ENCODE data around the gene FETUB. TPM values are rescaled to one million over a fixed set of nuclear protein-coding genes. Genes with fewer than 3 reads are reported as not detected.

Gene FETUB
- total RNA-seq, 3 donors from 2014 or later (not counting 1 experiment from before 2014, with no cell fraction given), result not detected

DNA sequence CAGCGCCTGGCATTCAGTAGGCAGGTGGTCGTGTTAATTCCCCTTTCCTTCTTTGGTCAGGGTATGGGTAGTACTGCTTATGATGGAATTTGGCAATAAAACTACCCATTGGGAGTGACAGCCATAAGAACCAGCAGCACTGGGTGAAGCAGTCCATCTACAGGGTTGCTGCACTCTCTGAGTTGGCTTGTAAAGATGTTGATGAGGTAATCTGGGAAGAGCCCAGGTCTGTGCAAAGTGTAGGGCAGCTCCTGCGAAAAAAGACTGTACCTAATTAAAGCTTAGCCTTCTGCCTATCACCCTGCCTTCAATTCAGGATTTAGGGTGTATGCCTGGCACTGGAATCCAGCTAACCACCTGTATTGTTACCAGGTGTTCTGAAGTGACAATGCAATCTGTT lies 4.7 kb upstream of the FETUB start:
- WGBS (ENCODE audit: insufficient coverage), result 95% methylated on average over 3 of the region's 3 CpGs
- no peaks in the 10 kb centered on the region for H3K27me3 ChIP-seq (ENCODE audit: control insufficient read depth, insufficient read depth, low read length)
- no peak overlapping the region for H3K4me3 Mint-ChIP-seq

DNA sequence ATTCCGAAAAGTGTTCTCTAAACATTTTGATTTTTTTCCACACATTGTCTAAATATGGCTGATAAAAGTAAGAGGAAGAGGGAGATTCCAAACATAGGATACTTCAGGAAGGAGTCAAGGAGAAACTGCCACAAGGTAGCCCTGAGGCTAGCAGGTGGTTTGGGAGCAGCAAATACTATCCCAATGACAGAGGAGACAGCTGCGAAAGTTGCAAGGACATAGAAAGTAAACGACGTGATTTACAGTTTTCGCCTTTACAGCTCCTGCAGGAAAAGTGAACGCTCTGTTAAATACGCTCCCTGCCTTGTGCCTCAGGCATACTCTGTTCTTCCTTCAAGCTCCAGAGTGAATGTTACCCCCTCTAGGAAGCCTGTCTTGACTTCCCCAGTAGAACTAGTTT lies 3.7 kb upstream of the FETUB start:
- Histone ChIP-seq H3K36me3 (ENCODE audit: control insufficient read depth, insufficient read depth, low read length) (no peaks in the 10 kb centered on the region), H3K4me1 (ENCODE audit: control insufficient read depth, insufficient read depth, low read length) (no peaks in the 10 kb centered on the region), H3K27ac (ENCODE audit: low read length) (no peak overlapping the region), H3K9me3 (ENCODE audit: control insufficient read depth, insufficient read depth, low read length) (no peaks in the 10 kb centered on the region), H3K27me3 (ENCODE audit: control insufficient read depth, insufficient read depth, low read length) (no peaks in the 10 kb centered on the region), H3K4me3 (ENCODE audit: low read length) (no peak overlapping the region)
- ATAC-seq (no peak), DNase-seq (no peak)
- no peaks in the 10 kb centered on the region for H3K36me3 Mint-ChIP-seq
- H3K27me3 Mint-ChIP-seq (ENCODE audit: low read depth in 2 of 2), result peaks cover 28 to 39% of the 10 kb centered on the region in 2 donors
- H3K4me1 Mint-ChIP-seq, result no peaks in the 10 kb centered on the region
- no peak overlapping the region for H3K27ac Mint-ChIP-seq
- 87% methylated on average over 6 of the region's 7 CpGs for WGBS (ENCODE audit: insufficient coverage)
- TF ChIP-seq, protein P1, sequence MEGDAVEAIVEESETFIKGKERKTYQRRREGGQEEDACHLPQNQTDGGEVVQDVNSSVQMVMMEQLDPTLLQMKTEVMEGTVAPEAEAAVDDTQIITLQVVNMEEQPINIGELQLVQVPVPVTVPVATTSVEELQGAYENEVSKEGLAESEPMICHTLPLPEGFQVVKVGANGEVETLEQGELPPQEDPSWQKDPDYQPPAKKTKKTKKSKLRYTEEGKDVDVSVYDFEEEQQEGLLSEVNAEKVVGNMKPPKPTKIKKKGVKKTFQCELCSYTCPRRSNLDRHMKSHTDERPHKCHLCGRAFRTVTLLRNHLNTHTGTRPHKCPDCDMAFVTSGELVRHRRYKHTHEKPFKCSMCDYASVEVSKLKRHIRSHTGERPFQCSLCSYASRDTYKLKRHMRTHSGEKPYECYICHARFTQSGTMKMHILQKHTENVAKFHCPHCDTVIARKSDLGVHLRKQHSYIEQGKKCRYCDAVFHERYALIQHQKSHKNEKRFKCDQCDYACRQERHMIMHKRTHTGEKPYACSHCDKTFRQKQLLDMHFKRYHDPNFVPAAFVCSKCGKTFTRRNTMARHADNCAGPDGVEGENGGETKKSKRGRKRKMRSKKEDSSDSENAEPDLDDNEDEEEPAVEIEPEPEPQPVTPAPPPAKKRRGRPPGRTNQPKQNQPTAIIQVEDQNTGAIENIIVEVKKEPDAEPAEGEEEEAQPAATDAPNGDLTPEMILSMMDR (IDR thresholded peaks at IDR 0.05), result no peak
- H3K4me3 Mint-ChIP-seq, result no peak overlapping the region
- intact Hi-C loops (cut with micrococcal nuclease), result no loop called here
- H3K9me3 Mint-ChIP-seq, result no peaks in the 10 kb centered on the region

More for the DNA sequence above, 4.7 kb upstream of the FETUB start:
- no peaks in the 10 kb centered on the region for H3K9me3 Mint-ChIP-seq
- peaks cover 31 to 36% of the 10 kb centered on the region in 2 donors for H3K27me3 Mint-ChIP-seq (ENCODE audit: low read depth in 2 of 2)
- H3K27ac Mint-ChIP-seq, result no peak overlapping the region
- ATAC-seq, result no peak
- H3K4me1 ChIP-seq (ENCODE audit: control insufficient read depth, insufficient read depth, low read length), result no peaks in the 10 kb centered on the region
- H3K4me1 Mint-ChIP-seq, result no peaks in the 10 kb centered on the region
- H3K9me3 ChIP-seq (ENCODE audit: control insufficient read depth, insufficient read depth, low read length), result no peaks in the 10 kb centered on the region
- intact Hi-C loops (cut with micrococcal nuclease), result no loop called here
- no peak overlapping the region for H3K27ac ChIP-seq (ENCODE audit: low read length)
- H3K4me3 ChIP-seq (ENCODE audit: low read length), result no peak overlapping the region
- H3K36me3 Mint-ChIP-seq, result no peaks in the 10 kb centered on the region
- DNase-seq, result no peak
- TF ChIP-seq, protein P1 (IDR thresholded peaks at IDR 0.05), result no peak
- no peaks in the 10 kb centered on the region for H3K36me3 ChIP-seq (ENCODE audit: control insufficient read depth, insufficient read depth, low read length)

DNA sequence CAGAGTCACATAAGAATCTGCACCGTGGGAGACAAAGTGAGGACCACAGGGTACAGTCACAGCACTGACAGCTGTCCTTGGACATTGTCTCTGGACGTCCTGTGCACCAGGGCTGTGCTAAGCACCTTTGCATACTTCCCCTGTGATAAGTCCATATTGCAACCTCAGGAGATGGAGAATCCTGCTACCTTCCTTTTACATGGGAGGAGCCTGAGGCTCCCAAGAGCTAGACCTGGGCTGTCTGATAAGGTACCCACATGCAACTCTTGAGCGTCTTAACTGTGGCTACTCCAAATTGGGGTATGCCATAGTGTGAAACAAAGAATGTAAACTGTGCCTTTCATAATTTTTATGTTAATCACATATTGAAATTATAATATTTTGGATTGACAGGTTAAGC lies 2.5 kb upstream of the FETUB start:
- Mint-ChIP-seq H3K4me3 (no peak overlapping the region), H3K9me3 (no peaks in the 10 kb centered on the region), H3K4me1 (no peaks in the 10 kb centered on the region), H3K27me3 (ENCODE audit: low read depth in 2 of 2) (peaks cover 30 to 49% of the 10 kb centered on the region in 2 donors), H3K36me3 (no peaks in the 10 kb centered on the region), H3K27ac (no peak overlapping the region)
- no peaks in the 10 kb centered on the region for H3K4me1 ChIP-seq (ENCODE audit: control insufficient read depth, insufficient read depth, low read length)
- no peaks in the 10 kb centered on the region for H3K9me3 ChIP-seq (ENCODE audit: control insufficient read depth, insufficient read depth, low read length)
- ATAC-seq, result no peak
- 70% methylated on average over 3 of the region's 3 CpGs for WGBS (ENCODE audit: insufficient coverage)
- intact Hi-C loops (cut with micrococcal nuclease), result no loop called here
- no peak overlapping the region for H3K27ac ChIP-seq (ENCODE audit: low read length)
- H3K4me3 ChIP-seq (ENCODE audit: low read length), result no peak overlapping the region
- DNase-seq, result no peak
- H3K36me3 ChIP-seq (ENCODE audit: control insufficient read depth, insufficient read depth, low read length), result no peaks in the 10 kb centered on the region
- TF ChIP-seq, protein P1 (IDR thresholded peaks at IDR 0.05), result no peak
- H3K27me3 ChIP-seq (ENCODE audit: control insufficient read depth, insufficient read depth, low read length), result no peaks in the 10 kb centered on the region

DNA sequence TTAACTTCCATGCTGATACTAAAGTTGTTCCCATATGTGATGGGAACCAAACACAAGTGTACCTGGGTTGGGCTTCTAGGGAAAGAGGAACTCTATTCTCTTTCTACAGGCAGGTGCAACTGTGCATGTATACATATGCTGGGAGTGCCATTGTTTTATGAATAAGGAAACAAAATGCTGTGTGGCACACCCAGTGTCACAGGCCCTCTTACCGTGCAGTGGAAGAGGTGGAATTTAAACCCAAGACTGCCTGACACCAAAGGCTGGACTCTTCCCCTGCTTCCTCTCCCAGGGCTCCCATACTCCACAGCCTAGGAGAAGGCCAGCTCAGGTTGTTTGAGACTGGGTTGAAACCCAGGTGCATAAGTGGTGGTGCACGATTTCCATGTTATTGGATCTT lies 1.9 kb upstream of the FETUB start:
- TF ChIP-seq, protein P1 (IDR thresholded peaks at IDR 0.05), result no peak

More for the DNA sequence above, 1.9 kb upstream of the FETUB start:
- Histone ChIP-seq H3K4me3 (ENCODE audit: low read length) (no peak overlapping the region), H3K4me1 (ENCODE audit: control insufficient read depth, insufficient read depth, low read length) (peaks cover 2% of the 10 kb centered on the region), H3K27me3 (ENCODE audit: control insufficient read depth, insufficient read depth, low read length) (no peaks in the 10 kb centered on the region), H3K36me3 (ENCODE audit: control insufficient read depth, insufficient read depth, low read length) (no peaks in the 10 kb centered on the region), H3K9me3 (ENCODE audit: control insufficient read depth, insufficient read depth, low read length) (no peaks in the 10 kb centered on the region), H3K27ac (ENCODE audit: low read length) (no peak overlapping the region)
- H3K36me3 Mint-ChIP-seq, result no peaks in the 10 kb centered on the region
- no peak overlapping the region for H3K4me3 Mint-ChIP-seq
- H3K9me3 Mint-ChIP-seq, result no peaks in the 10 kb centered on the region
- ATAC-seq (no peak), DNase-seq (no peak)
- intact Hi-C loops (cut with micrococcal nuclease), result no loop called here
- WGBS (ENCODE audit: insufficient coverage), result 87% methylated on average over 2 of the region's 2 CpGs
- H3K27ac Mint-ChIP-seq, result no peak overlapping the region
- peaks cover 0 to 1% of the 10 kb centered on the region in 2 donors for H3K4me1 Mint-ChIP-seq
- peaks cover 33 to 55% of the 10 kb centered on the region in 2 donors for H3K27me3 Mint-ChIP-seq (ENCODE audit: low read depth in 2 of 2)

Measured in natural killer cell (primary cell).